ENCODE data around the gene TNP1. TPM values are rescaled to one million over a fixed set of nuclear protein-coding genes. Genes with fewer than 3 reads are reported as not detected.
A peak's percentile ranks its signal among the peaks of the same experiment; 100 is the strongest.

TNP1 gene
- total RNA-seq, 1 donor from 2014 or later: not detected

DNA sequence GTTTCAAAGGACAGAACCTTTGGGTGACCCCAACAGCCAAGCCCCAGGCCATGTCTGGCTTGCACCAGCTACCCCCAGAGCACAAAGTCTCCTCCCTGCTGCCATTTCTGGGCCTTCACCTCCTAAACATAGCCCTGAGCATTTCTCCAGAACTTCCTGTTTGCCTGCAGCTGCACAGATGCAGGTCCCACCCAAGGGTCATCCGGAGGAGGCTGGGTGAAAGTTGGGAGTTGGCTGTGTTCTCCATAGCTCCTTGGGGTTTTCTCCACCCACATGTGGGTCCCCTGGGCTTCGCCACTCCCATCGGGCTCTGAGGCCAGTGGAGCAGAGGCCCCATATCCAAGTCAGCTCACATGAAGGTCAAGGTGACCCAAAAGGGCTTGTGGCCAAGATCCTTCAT, 4.3 kb downstream of the TNP1 start:
- intact Hi-C loops (cut with micrococcal nuclease): no loop called here
- DNase-seq: peak; percentile 74
- Histone ChIP-seq H3K4me1 (peaks cover 35% of the 10 kb centered on the region), H3K27me3 (ENCODE audit: low read depth) (no peaks in the 10 kb centered on the region), H3K9me3 (replicated peaks) (no peaks in the 10 kb centered on the region), H3K4me3 (no peak overlapping the region), H3K27ac (replicated peaks) (peak overlapping the region; percentile 80), H3K36me3 (no peaks in the 10 kb centered on the region)
- TF ChIP-seq, protein P1, sequence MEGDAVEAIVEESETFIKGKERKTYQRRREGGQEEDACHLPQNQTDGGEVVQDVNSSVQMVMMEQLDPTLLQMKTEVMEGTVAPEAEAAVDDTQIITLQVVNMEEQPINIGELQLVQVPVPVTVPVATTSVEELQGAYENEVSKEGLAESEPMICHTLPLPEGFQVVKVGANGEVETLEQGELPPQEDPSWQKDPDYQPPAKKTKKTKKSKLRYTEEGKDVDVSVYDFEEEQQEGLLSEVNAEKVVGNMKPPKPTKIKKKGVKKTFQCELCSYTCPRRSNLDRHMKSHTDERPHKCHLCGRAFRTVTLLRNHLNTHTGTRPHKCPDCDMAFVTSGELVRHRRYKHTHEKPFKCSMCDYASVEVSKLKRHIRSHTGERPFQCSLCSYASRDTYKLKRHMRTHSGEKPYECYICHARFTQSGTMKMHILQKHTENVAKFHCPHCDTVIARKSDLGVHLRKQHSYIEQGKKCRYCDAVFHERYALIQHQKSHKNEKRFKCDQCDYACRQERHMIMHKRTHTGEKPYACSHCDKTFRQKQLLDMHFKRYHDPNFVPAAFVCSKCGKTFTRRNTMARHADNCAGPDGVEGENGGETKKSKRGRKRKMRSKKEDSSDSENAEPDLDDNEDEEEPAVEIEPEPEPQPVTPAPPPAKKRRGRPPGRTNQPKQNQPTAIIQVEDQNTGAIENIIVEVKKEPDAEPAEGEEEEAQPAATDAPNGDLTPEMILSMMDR (IDR thresholded peaks at IDR 0.05; ENCODE audit: borderline replicate concordance): no peak

DNA sequence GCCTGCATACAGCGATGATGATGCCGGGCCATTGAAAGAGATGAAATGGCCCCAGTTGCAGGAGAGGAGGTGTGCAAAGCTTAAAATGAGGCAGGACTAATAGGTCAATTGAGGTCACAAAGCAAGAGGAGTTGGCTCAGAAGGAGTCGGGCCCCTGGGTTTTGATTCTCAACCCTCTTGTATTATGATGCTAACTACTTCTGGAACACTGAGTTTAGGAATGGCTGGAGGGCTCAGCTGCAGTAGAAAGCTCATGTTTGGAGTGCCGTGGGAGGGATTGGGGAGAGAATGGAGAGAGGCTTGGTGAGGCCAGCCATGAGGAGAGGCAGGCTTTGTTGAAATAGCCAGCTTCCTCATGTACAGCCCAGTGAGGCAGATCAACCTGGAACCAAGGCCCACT, 4.8 kb downstream of the TNP1 start:
- H3K27ac ChIP-seq (replicated peaks): peak overlapping the region; percentile 80
- peaks cover 40% of the 10 kb centered on the region for H3K4me1 ChIP-seq
- H3K36me3 ChIP-seq: no peaks in the 10 kb centered on the region
- intact Hi-C loops (cut with micrococcal nuclease): no loop called here
- TF ChIP-seq, protein P1 (IDR thresholded peaks at IDR 0.05; ENCODE audit: borderline replicate concordance): no peak
- H3K9me3 ChIP-seq (replicated peaks): no peaks in the 10 kb centered on the region
- H3K4me3 ChIP-seq: no peak overlapping the region
- H3K27me3 ChIP-seq (ENCODE audit: low read depth): no peaks in the 10 kb centered on the region
- DNase-seq: no peak

DNA sequence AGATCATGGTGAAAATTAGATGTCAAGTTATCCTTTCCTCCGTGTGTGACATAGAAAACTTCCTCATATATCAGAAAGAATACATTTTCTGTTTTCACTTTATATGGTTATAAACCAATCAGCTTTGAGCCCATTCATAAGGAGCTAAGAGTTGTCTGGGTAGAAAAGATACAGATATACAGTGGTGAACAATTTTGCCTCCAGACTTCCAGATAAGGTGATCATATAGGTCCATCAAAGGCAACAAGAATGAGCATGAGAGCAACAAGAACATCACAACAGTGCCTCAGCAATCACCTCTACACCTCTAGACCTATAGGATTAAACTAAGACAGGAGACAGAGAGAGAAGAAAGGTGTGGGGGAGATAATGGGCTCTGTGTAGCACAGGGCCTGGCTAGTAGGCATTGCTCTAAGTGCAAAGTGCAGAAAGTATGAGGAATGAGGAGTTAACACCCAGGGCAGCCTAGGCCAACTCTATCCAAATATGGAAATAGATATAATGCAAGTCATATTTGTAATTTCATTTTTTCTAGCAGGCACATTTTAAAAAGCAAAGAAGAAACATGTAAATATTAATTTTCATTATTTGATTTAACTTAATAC, 8.3 kb downstream of the TNP1 start:
- TF ChIP-seq, protein P1 (IDR thresholded peaks at IDR 0.05; ENCODE audit: borderline replicate concordance): no peak
- intact Hi-C loops (cut with micrococcal nuclease): no loop called here
- Histone ChIP-seq H3K36me3 (no peaks in the 10 kb centered on the region), H3K4me3 (no peak overlapping the region), H3K27ac (replicated peaks) (no peak overlapping the region), H3K27me3 (ENCODE audit: low read depth) (no peaks in the 10 kb centered on the region), H3K4me1 (peaks cover 36% of the 10 kb centered on the region), H3K9me3 (replicated peaks) (no peaks in the 10 kb centered on the region)
- DNase-seq: no peak

DNA sequence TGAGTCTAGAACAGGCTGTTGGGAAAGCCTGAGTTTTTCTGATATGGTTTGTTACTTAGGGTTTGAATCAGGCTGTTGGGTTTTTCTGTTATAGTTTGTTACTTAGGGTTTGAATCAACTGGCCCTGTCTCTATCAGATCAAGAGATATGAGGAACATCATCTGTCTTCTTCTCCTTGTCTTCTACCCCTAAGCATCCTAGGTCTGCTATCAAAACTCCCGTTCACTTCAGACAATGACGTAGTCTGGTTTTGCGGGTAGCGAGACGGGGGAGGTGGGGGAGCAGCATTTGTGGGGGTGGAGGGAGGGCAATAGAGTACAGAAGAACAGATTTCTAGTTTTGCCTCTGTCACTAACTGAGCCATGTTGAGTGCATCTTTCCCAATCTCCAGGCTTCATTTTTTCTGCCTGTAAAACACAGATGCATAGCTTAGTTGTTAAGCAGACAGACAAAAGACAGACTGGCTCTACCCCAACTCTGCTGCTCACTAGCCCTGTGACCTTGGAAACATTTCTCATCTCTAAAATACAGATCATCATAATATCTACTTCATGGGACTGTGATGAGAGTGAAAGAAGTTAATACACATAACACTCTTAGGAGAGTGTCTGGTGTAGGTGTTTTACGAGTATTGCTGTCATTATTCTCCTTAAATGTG, 9.1 kb downstream of the TNP1 start:
- Histone ChIP-seq H3K9me3 (replicated peaks) (no peaks in the 10 kb centered on the region), H3K27me3 (ENCODE audit: low read depth) (no peaks in the 10 kb centered on the region), H3K4me3 (no peak overlapping the region), H3K4me1 (peaks cover 28% of the 10 kb centered on the region), H3K27ac (replicated peaks) (peak overlapping the region; percentile 46), H3K36me3 (no peaks in the 10 kb centered on the region)
- intact Hi-C loops (cut with micrococcal nuclease): no loop called here
- TF ChIP-seq, protein P1 (IDR thresholded peaks at IDR 0.05; ENCODE audit: borderline replicate concordance): no peak
- DNase-seq: no peak

DNA sequence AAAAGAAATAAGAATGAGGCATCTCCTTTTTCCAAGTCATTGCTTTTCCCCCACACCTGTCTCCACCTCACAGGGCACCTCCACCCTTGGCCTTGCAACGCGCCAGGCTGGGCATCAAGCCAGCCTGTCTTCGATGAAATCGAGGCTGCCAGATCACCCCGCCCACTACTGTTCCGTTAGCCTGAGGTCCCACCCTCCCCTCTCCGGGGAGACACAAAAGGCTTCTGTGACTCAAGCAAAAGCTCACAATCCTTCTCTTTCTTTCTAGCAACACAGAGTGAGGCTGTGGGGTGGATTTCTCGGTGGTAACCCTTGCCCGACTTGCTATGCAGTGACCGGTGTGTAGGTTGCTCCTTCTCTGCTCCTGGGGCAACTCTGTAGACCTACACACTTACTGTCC, 9.9 kb downstream of the TNP1 start:
- H3K27me3 ChIP-seq (ENCODE audit: low read depth): no peaks in the 10 kb centered on the region
- no peak overlapping the region for H3K4me3 ChIP-seq
- H3K27ac ChIP-seq (replicated peaks): peak overlapping the region; percentile 46
- no peaks in the 10 kb centered on the region for H3K9me3 ChIP-seq (replicated peaks)
- peaks cover 20% of the 10 kb centered on the region for H3K4me1 ChIP-seq
- intact Hi-C loops (cut with micrococcal nuclease): no loop called here
- no peaks in the 10 kb centered on the region for H3K36me3 ChIP-seq
- peak; percentile 68 for DNase-seq
- TF ChIP-seq, protein P1 (IDR thresholded peaks at IDR 0.05; ENCODE audit: borderline replicate concordance): no peak
